ENCODE results near the gene CCDC167.

CCDC167 gene

DNA sequence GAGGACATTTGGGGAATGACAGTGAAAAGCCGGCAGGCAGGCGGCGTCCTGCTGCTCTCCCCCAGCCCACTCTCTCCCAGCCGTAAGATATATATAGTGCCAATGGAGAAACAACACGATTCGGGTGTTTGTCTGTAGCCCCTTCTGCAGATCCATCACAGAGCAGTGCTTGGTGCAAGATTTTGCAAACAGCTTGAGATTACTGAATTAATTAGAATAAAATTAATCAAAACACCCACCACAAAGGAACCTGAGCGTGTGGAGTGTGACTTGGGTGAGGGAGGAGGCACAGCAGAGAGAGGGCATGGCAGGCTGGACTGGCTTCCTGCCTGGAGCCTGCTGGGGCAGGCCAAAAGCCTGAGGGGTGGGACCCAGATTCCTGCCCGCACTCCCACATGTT is 28.8 kb upstream of the CCDC167 start:
- DNase-seq = no peak

DNA sequence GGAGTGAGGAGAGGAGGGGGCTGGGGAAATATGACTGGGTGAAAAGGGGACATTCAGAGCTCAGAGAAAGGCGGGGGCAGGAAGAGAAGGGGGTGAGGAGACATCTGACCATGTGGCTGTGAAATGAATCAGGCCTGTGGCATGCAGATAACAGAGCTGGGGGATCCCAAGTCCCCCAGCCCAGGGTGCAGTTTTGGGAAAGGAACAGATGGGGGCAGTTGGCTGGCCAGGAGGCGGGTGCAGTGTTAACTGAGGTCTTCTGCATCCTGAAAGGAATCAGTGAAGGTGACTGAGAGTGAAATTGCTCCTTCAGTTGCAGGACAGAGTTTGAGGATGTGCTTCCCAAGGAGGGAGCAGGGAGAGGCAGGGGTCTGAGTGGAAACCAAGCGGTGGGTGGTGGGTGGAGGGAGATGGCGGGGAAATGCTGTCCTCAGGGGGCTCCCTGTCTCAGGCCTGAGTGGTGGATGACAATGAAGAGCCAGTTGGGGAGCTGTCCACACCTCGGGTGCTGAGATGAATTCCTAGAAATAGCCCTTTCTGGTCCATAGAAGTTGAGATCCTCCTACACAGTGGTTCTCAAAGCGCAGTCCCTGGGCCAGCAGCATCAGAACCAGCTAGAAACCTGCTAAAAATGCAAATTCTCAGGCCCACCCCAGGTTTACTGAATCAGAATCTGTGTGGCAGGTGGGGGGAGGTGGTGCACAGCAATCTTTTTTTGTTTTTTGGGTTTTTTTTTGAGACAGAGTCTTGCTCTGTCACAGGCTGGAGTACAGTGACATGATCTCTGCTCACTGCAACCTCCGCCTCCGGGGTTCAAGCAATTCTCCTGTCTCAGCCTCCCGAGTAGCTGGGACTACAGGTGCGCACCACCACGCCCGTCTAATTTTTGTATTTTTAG is 26.0 kb upstream of the CCDC167 start:
- no peak for DNase-seq

- DNase-seq = no peak
Measured at GRCh38 chr6:37524970-37525318, 25.3 kb upstream of the CCDC167 start.

DNA sequence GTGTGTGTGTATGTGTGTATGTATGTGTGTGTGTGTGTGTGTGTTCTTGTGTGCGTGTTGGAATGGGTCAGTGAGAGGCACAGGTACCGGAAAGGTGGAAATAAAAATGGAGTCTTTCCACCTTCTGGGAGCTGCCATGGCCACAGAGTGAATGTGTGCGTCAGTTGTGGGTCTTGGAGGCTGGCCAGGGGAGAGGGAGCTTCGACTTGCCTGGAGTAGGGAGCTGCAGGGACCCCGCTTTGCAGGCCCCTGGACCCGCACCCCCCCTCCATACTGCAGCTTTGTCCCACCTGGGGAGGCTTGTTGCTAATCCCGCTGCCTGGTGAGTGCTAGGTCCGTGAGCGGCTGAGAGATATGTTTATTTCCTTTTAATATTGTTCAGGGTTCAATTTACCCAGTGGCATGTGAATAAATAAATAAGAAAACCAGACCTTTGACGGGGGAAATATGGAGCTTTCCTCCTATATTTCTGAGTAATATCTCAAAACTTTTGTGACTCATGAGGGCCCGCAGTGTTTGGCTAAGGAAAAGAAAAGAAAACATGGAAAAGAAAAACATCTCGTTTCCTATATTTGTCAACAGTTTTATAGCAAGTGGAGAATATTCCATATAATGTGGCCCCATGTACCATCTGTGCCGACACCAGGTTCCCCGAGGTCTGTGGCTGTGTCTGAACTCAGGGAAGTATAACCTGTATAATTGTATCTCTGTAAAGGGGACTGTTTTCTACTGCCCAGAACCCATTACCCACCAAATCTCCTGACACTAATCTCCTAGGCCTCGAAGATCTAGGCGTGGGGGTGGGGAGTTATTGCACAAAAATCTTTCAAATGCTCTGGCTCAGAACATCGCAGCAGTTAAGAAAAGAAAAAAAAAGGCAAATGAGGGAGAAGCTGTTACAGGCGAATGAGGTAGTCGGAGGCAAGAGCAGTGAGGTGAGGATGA is 24.6 kb upstream of the CCDC167 start:
- DNase-seq = no peak

- no peak for DNase-seq
Measured at GRCh38 chr6:37523412-37523811, 23.7 kb upstream of the CCDC167 start.

- DNase-seq = no peak
Measured at GRCh38 chr6:37522836-37523235, 23.1 kb upstream of the CCDC167 start.

- DNase-seq = no peak
Measured at GRCh38 chr6:37521674-37522073, 22.0 kb upstream of the CCDC167 start.

- no peak for DNase-seq
Measured at GRCh38 chr6:37520926-37521325, 21.2 kb upstream of the CCDC167 start.

DNA sequence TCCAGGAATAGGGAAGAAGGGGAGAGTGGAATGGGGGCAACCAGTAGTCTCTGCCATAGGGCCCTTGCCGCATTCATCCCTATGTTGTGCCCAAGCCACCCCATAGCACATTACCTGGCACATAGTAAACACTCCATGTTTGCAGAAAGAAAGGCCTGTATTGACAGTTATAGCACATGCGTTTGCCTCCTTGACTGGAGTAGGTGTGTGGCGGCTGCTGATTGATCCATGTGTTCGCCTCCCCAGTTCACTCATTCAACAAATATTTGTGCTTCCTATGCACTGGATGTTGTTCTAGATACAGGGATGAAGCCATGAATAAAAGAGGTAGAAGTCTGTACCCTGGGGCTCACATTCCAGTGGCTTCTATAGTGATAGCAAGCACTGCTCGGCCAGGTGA is 19.8 kb upstream of the CCDC167 start:
- no peak for DNase-seq

DNA sequence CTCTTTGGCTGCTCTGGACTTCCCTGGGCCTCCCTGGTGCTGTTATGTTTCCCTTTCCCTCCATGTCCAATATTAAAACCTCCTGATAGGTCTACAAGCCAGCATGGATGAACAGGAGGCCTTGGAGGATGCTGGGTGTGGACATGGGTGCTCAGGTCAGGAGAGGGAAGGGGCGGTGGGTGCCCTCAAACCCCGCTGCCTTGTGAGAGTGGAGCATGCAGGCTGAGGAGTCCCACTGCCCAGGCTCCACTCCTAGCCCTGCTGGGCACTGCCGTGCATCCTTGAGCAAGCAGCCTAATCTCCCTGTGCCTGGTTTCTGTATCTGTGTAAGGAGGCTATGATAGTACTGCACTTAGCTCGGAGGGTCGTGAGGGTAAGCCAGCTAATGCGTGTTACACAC is 18.4 kb upstream of the CCDC167 start:
- DNase-seq = no peak

DNA sequence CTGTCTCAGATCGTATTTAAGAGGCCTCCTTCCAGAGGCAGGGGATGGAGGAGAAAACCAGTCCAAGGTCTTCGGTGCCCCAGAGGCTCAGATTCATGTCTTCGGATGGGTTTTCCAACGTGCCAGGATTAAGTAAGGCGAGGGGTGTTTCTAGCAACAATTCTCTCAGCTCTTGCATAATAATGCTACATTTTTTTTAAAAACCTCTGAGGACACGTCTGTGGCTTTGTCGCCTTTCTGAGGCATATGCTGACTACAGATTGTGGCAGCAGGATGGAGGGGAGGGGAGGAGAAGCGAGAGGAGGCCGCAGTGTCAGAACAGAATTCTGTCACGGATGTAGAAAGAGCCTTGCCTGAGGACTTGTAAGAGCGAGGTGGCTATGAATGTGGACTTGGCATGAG is 17.7 kb upstream of the CCDC167 start:
- DNase-seq = peak; percentile 53

- DNase-seq = no peak
Measured at GRCh38 chr6:37516920-37517405, 17.3 kb upstream of the CCDC167 start.

DNA sequence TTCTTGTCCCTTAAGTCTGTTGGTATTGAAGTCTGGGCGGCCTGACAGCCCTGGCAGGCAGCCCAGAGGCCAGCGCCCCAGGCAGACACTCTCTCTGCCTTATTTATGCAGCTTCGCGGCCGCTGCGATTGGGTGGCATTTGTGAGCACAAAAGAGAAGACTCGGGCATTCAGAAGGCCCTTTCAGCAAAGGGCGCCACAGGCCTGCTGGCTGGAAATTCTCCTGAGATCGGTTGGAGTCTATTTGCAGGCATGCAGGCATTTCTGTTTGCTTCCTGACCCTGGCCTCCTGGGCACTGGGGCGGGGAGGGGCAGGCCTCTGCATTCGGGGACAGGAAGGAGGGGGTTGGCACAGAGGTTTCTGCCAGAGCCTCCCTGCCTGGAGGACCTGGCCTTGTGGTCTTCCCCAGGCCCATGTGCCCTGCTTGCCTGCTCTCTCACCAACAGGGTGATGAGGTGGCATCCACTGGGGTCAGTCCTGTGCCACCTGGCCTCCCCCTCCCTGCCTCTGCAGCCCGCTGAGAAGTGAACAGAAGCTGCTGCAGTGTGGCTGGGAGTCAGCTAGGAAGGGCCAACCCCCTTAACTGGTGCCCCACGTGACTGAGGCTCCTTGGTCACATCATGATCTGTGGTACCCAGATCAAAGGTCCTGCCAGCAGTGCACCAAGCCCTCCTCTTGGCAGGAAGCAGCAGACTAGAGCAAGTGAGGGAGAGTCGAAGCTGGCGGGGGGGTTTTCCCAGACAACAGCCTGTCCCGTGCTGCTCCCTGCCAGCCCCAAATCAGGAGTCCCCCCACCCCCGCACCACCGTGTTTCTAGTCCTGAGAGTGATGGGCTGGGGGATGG is 16.6 kb upstream of the CCDC167 start:
- DNase-seq = peak; percentile 89

- DNase-seq = no peak
Measured at GRCh38 chr6:37515712-37516075, 16.0 kb upstream of the CCDC167 start.

GRCh38 chr6:37514837-37515236 is 15.1 kb upstream of the CCDC167 start:
- DNase-seq = no peak

- DNase-seq = no peak
Measured at GRCh38 chr6:37514321-37514771, 14.7 kb upstream of the CCDC167 start.

DNA sequence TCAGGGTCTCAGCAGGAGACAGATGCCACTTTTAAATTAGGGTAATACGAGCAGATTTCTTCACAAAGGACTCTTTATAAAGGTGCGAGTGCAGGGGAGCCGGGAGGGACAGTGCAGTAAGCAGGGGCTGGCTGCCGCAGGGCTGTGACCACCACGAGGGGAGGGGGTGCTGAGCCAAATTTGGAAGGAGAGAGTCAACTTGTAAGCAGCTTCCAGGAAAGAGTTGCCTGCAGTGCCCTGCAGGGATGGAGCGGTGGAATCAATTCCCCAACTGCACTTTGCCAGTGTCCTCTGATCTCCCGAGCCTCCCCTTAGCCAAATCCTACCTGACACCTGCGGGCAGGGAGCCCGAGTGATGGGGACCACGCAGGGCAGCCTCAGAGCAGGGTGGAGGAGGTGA is 13.9 kb upstream of the CCDC167 start:
- no peak for DNase-seq

DNA sequence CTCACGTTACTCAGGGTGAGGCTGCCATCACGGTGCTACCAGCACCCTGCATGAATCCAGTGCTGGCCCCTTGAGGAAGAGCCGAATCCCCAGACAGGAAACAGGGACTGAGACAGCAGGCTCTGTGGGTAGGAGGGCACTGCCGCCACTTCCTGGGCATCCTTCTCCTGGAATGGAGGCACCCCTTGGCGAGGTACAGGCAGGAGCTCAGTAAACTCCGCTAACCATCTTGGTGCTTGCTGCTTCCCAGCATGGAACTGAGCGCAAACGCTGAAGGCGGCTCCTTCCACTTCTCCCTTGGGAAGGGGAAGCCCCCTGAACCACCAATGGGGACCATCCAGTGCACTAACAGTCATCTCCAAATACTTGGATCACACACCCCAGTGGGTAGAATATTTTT is 13.5 kb upstream of the CCDC167 start:
- no peak for DNase-seq

DNA sequence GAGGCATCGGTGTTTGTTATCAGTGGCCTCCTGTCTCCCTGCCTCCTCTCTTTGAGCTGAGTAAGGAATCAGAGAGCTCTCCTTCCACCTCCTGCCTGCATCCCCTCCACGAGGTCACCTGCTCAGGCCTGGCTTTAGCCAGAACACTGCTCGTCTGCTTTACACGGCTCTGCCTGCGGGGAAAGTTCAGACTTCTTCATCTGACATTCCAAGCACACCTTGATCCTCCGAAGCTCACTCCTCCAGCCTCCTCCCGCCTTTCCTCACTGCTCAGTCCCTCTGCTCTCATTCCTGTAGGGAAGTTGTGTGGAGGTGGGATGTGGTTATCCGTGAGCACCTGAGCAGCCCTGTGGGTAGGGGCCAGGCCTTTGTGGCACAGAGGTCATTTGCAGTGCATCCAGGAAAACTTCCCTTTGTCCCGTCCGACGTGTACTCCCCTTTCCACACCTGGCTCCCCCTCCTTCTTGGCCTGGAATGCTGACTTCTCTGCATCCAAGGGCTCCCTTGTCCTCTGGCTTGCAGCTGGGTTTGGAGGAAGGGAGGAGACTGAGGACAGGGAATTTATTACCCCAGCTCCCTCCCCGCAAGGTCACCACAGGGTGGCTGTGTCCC is 12.8 kb upstream of the CCDC167 start:
- no peak for DNase-seq

GRCh38 chr6:37511910-37512399 is 12.3 kb upstream of the CCDC167 start:
- DNase-seq = no peak

GRCh38 chr6:37511201-37511600 is 11.5 kb upstream of the CCDC167 start:
- no peak for DNase-seq
